NOMO-1 (cell line): ENCODE results near the gene HTRA2.

Experiments
- DNase-seq, 2 experiments: peaks; one replicate each; lab custom pipeline; 2025; ENCODE audit not compliant: unreplicated experiment in 2 of 2; lab: John Stamatoyannopoulos, UW

The HTRA2 gene

GRCh38 chr2:74536166-74536950 lies 6.6 kb downstream of the HTRA2 start:
- no peak for DNase-seq

GRCh38 chr2:74537140-74537539 lies 7.4 kb downstream of the HTRA2 start:
- DNase-seq = no peak

GRCh38 chr2:74538881-74539339 lies 9.2 kb downstream of the HTRA2 start:
- DNase-seq = no peak

GRCh38 chr2:74540291-74540690 lies 10.6 kb downstream of the HTRA2 start:
- no peak for DNase-seq

- no peak for DNase-seq
Measured at GRCh38 chr2:74542978-74543377, 13.2 kb downstream of the HTRA2 start.

GRCh38 chr2:74544634-74545033 lies 14.9 kb downstream of the HTRA2 start:
- DNase-seq = no peak

GRCh38 chr2:74546004-74546403 lies 16.3 kb downstream of the HTRA2 start:
- DNase-seq = no peak

- no peak for DNase-seq
Measured at GRCh38 chr2:74548285-74548899, 18.7 kb downstream of the HTRA2 start.

- DNase-seq = peak; percentile 33 to 37
Measured at GRCh38 chr2:74548900-74549826, 19.4 kb downstream of the HTRA2 start.

- no peak for DNase-seq
Measured at GRCh38 chr2:74550231-74550630, 20.5 kb downstream of the HTRA2 start.

GRCh38 chr2:74551530-74551929 lies 21.8 kb downstream of the HTRA2 start:
- DNase-seq = no peak

GRCh38 chr2:74551942-74552913 lies 22.5 kb downstream of the HTRA2 start:
- no peak for DNase-seq

- no peak for DNase-seq
Measured at GRCh38 chr2:74552914-74553811, 23.4 kb downstream of the HTRA2 start.

- peak; percentile 65 to 79 for DNase-seq
Measured at GRCh38 chr2:74553892-74554819, 24.4 kb downstream of the HTRA2 start, which contains the start of the genes DOK1 and LOXL3. TSS of gene DOK1 (plus strand) at chr2:74554720. CDS start at chr2:74554755, 35 bp downstream. TSS of gene LOXL3 (minus strand) at chr2:74553942. CDS start at chr2:74552634, 1,308 bp downstream.

- DNase-seq = peak; percentile 46 to 53
Measured at GRCh38 chr2:74554820-74555531, 25.2 kb downstream of the HTRA2 start.

- peak; percentile 35 to 49 for DNase-seq
Measured at GRCh38 chr2:74555610-74556103, 25.9 kb downstream of the HTRA2 start.

GRCh38 chr2:74556159-74556558 lies 26.4 kb downstream of the HTRA2 start:
- DNase-seq = no peak
